ENCODE data around the gene AJUBA.
A peak's percentile ranks its signal among the peaks of the same experiment; 100 is the strongest.
"Not testable (repeated sequence)": the region's sequence is repeated elsewhere in the genome, so short reads cannot be mapped to it uniquely, and the experiment has no call there.

AJUBA gene

GRCh38 chr14:22951795-22952194 lies 30.6 kb downstream of the AJUBA start:
- DNase-seq (ENCODE audit: low read depth in 2 of 2) = not testable (repeated sequence)

GRCh38 chr14:22945642-22946041 lies 36.7 kb downstream of the AJUBA start:
- DNase-seq (ENCODE audit: low read depth in 2 of 2) = no peak

- DNase-seq (ENCODE audit: low read depth in 2 of 2) = no peak
Measured at GRCh38 chr14:22939684-22940083, 42.7 kb downstream of the AJUBA start.

- DNase-seq (ENCODE audit: low read depth in 2 of 2) = no peak
Measured at GRCh38 chr14:22935156-22935555, 47.2 kb downstream of the AJUBA start.

- no peak for DNase-seq (ENCODE audit: low read depth in 2 of 2)
Measured at GRCh38 chr14:22932146-22932545, 50.2 kb downstream of the AJUBA start.

- DNase-seq (ENCODE audit: low read depth in 2 of 2) = no peak
Measured at GRCh38 chr14:22929961-22930364, 52.4 kb downstream of the AJUBA start.

- DNase-seq (ENCODE audit: low read depth in 2 of 2) = peak; percentile 97 to 99
Measured at GRCh38 chr14:22929104-22929960, 53.0 kb downstream of the AJUBA start, which contains the start of gene PRMT5. Gene PRMT5 (minus strand): TSS chr14:22929376. CDS start chr14:22929361, 15 bp downstream.

- no peak for DNase-seq (ENCODE audit: low read depth in 2 of 2)
Measured at GRCh38 chr14:22928237-22929103, 53.9 kb downstream of the AJUBA start.

GRCh38 chr14:22926316-22926715 lies 56.0 kb downstream of the AJUBA start:
- DNase-seq (ENCODE audit: low read depth in 2 of 2) = no peak

GRCh38 chr14:22925513-22925912 lies 56.8 kb downstream of the AJUBA start:
- DNase-seq (ENCODE audit: low read depth in 2 of 2) = no peak

- no peak for DNase-seq (ENCODE audit: low read depth in 2 of 2)
Measured at GRCh38 chr14:22923746-22924145, 58.6 kb downstream of the AJUBA start.

- DNase-seq (ENCODE audit: low read depth in 2 of 2) = no peak
Measured at GRCh38 chr14:22922294-22922693, 60.1 kb downstream of the AJUBA start.
